Gastrocnemius medialis (tissue), 4 donors: ENCODE data around the gene PRUNE2.

Experiments used
- CTCF ChIP-seq, 5 experiments: fragments of 450-650 bp in 3 of 5; fragments of 200-600 bp in 2 of 5; sonication (generic) in 2 of 5; IDR thresholded peaks in 4 of 5; conservative IDR thresholded peaks in 1 of 5; 1 replicate in 4 of 5; 2 replicates in 1 of 5; pipeline ENCODE4 v1.5.1; 2016 to 2019; ENCODE audit warnings: antibody characterized with exemption in 5 of 5, mild to moderate bottlenecking in 3 of 5, moderate library complexity in 3 of 5
- POLR2A ChIP-seq, 2 donors: fragments of 450-650 bp; IDR thresholded peaks; one replicate each; pipeline ENCODE4 v1.6.1; 2017; ENCODE audit warnings: antibody characterized with exemption in 2 of 2, mild to moderate bottlenecking in 2 of 2, moderate library complexity in 2 of 2

GRCh38 chr9:76900884-76901440, 5.0 kb downstream of the PRUNE2 start:
- TF ChIP-seq CTCF (IDR thresholded peaks at IDR 0.05 in 4 of 5, conservative IDR thresholded peaks at IDR 0.05 in 1 of 5): no peak
- no peak for TF ChIP-seq POLR2A (IDR thresholded peaks at IDR 0.05)
